NCI-H1417 (cell line): ENCODE measurements around the gene KANSL1.

Source experiments
- DNase-seq, 3 experiments: peaks; one replicate each; lab custom pipeline; 2025; lab: John Stamatoyannopoulos, UW

KANSL1 gene

DNA sequence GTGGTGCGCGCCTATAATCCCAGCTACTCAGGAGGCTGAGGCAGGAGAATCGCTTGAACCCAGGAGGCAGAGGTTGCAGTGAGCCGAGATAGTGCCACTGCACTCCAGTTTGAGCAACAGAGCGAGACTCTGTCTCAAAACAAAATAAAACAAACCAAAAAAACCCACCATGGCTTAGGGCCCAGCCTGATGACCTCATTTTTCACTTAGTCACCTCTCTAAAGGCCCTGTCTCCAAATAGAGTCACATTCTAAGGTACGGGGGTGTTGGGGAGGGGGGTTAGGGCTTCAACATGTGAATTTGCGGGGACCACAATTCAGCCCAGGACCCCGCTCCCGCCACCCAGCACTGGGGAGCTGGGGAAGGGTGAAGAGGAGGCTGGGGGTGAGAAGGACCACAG, 195.6 kb downstream of the KANSL1 start:
- DNase-seq = no peak

DNA sequence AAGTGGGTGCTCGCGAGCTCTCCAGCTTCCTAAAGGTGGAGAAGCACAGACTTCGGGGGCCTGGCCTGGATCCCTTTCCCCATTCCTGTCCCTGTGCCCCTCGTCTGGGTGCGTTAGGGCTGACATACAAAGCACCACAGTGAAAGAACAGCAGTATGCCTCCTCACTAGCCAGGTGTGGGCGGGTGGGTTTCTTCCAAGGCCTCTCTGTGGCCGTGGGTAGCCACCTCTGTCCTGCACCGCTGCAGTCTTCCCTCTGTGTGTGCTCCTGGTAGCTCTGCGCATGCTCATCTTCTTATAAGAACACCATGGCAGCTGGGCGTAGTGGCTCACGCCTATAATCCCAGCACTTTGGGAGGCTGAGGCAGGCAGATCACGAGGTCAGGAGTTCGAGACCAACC, 196.1 kb downstream of the KANSL1 start:
- no peak for DNase-seq

DNA sequence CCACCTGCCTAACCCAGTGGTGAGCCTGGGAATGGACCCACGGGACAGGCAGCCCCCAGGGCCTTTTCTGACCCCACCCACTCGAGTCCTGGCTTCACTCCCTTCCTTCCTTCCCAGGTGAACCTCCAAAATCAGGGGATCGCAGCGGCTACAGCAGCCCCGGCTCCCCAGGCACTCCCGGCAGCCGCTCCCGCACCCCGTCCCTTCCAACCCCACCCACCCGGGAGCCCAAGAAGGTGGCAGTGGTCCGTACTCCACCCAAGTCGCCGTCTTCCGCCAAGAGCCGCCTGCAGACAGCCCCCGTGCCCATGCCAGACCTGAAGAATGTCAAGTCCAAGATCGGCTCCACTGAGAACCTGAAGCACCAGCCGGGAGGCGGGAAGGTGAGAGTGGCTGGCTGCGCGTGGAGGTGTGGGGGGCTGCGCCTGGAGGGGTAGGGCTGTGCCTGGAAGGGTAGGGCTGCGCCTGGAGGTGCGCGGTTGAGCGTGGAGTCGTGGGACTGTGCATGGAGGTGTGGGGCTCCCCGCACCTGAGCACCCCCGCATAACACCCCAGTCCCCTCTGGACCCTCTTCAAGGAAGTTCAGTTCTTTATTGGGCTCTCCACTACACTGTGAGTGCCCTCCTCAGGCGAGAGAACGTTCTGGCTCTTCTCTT, 196.8 kb downstream of the KANSL1 start:
- DNase-seq = no peak

DNA sequence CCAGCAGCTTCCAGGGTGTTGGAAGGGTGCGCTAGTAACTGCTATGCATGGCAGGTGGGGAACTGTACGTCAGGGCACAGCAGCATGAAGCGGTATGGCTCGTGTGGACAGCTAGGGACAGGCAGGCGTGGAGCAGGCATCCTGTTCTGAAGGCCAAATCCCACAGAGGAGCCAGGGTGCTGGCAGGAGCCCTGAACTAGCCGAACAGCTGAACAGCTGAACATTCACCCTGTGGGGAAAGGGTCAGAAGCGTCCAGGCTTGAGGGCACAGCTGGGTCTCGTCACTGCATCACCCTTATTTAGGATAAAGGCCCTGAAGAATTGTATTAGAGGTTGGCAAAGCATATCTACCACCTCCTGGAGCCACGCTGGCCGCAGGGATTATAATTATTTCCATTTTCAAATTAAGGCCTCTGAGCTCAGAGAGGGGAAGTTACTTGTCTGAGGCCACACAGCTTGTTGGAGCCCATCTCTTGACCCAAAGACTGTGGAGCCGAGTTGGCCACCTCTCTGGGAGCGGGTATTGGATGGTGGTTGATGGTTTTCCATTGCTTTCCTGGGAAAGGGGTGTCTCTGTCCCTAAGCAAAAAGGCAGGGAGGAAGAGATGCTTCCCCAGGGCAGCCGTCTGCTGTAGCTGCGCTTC, 197.5 kb downstream of the KANSL1 start:
- DNase-seq = no peak

DNA sequence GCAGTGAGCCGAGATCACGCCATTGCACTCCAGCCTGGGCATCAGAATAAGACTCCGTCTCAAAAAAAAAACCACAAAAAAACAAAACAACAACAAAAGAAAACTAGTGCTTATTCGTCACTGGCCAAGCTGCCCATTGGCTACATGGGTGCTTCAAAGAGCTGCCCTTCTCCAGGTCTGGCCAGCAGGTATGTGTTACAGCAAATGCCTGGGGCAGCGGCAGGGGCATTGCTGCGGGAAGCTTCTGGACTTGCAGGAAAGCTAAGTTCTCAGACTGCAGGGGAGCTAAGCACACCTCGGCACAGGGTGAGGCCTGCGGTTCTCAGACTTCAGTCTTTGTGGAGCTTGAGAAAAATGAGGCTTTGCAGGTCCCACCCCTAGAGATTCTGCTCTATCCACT, 198.2 kb downstream of the KANSL1 start:
- DNase-seq = no peak

DNA sequence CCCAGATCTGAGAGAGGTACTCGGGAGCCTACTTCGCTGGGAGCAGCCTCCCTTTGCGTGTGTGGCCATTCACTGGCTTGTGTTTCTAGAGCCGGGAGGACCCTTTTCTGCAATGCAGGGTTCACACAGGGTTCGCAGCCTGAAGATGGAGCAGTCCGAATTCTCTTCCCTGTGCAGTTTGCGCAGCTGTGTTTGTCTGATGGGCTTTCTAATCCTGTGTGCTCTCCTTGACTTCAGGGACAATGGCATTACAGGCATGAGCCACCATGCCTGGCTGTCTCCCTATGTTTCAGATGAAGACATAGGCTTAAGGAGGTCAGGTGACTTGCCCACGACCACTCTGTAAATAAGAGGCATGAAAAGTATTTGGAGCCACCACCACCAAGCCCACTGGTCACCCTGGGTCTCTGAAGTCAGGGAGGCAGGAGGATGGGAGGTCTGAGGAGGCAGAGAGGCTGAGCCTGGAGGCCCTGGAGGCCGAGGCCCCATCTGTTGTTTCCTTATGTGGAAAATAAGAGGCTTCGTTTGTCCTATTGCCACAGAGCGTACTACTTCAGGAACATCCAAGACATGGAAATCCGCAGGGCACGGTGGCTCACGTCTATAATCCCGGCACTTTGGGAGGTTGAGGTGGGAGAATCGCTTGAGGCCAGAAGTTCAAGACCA, 199.1 kb downstream of the KANSL1 start:
- peak in 1 of 3 experiments; percentile 56 for DNase-seq

DNA sequence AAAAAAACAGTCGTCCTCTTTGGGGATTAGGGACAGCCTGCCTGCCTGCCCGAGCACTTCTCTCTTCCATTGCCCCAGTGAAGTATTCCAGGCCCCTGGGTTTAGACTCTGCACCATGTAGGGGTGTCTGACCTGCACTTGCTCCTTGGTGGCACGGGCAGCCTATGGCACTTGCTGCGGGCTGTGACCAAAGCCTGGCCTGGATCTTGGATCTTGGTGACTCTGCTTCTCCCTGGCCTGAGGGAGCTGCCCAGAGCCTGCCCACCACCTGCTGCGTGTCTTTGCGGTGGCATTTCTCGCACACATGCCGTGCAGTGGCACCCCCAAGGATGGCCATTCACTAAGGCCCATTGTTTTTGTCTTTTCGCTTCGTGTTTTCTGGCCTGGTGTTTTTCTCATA, 200.3 kb downstream of the KANSL1 start:
- no peak for DNase-seq

DNA sequence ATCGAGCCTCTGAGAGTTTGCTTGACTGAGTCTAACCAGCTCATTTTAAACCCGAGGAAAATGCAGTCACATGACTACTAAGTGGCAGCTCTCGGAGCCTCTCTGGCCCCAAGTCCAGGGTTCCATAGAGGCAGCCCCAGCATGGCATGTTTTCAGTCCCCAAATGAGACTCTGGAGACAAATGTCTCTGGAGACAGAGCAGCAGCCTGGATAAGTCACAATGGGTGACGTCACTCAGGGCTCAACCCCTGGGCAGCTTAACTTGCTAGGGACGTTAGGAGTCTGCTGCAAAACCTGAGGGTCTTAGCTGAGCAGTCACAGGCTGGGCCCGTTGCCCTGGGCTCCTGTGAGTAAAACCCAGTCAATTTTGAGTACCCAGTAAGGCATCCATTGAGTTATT, 201.1 kb downstream of the KANSL1 start:
- no peak for DNase-seq

DNA sequence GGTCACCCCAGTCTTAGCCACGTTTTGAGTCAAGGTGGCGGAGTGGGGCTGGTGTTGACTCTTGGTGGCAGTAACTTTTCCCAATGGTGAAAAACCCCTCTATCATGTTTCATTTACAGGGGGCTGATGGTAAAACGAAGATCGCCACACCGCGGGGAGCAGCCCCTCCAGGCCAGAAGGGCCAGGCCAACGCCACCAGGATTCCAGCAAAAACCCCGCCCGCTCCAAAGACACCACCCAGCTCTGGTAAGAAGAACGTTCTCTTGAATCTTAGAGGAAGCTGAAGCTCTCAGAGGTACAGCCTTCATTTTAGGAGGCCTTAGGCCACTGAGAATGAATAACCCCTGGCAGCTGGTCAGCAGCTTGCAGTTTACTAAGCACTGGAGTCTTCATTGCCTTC, 201.9 kb downstream of the KANSL1 start:
- no peak for DNase-seq

DNA sequence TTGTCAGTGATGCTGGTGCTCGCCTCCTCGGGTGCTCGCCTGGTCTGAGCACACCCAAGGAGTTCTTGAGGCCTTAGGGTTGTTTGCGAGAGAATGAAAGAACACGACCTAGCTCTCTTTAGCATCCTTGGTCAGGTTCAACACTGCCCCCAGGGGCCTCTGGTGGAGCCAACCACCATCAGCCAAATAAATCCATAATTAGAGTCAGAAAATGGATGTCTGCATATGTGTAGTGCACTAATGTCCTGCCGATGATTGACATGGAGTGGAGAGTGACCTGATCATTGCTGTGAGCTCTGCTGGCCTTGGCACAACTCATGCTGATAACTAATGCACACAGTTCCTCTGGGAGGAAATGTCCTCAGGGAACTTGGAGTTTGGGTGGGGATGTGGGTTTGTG, 202.3 kb downstream of the KANSL1 start:
- no peak for DNase-seq

DNA sequence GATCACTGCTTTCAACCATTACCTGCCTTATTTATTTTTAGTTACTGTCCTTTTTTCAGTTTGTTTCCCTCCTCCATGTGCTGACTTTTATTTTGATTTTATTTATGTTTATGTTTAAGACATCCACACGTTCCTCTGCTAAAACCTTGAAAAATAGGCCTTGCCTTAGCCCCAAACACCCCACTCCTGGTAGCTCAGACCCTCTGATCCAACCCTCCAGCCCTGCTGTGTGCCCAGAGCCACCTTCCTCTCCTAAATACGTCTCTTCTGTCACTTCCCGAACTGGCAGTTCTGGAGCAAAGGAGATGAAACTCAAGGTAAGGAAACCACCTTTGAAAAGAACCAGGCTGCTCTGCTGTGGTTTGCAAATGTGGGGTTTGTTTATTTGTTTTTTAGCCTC, 203.5 kb downstream of the KANSL1 start:
- DNase-seq = no peak

DNA sequence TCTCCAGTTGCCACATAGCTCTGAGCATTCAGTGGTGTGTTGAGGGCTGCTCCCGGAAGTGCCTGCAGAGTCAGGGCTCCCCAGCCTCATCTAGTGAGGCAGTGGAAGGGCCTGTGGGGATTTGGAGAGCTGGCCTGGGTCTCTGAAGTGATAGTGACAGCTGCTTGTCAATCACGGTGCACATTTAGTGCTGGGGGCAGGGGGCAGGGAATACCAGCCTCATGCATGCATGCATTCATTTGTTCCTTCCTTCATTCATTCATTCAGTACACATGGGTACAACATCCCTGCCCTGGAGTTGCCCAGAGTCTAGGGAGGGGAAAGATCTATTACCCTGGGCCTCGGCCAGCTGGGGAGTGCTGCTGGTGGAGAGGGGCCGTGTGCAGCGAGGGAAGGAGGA, 205.5 kb downstream of the KANSL1 start:
- no peak for DNase-seq

DNA sequence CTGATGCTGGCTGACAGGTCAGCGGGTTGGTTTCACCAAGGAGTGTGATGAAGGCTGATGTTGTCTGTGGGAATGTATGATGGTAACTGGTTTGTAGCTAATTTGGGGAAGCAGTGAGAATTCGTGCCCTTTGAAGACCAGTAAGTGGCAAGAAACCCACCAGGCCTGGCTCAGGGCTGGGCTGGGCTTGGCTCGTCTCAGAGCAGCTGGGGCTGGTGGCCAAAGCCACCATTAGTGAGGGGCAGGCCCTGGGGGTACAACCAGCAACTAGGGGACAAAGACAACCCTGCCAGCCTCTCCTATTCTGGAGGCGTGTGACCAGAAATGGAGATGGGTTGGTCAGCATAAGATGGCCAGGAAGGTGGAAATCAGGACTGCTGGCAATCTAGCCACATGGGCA, 207.2 kb downstream of the KANSL1 start:
- DNase-seq = no peak

DNA sequence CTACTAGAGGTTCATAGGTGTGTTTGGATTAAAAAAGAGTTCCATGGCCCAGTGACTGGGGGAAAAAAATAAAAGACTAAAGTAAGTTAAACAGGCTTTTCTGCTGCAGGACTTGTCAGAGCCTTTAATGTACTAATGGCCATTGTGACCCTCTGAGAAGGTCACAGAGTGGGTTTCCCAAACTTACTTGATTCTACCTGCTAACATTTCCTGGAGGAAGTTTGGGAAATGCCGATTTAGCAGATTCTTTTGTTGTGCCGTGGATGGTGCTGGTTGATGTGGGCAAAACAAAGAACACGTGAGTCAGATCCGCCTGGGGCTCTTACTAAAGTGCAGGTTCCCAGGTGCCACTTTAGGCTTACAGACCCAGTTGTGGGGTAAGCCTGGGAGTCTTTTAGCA, 207.8 kb downstream of the KANSL1 start:
- no peak for DNase-seq

DNA sequence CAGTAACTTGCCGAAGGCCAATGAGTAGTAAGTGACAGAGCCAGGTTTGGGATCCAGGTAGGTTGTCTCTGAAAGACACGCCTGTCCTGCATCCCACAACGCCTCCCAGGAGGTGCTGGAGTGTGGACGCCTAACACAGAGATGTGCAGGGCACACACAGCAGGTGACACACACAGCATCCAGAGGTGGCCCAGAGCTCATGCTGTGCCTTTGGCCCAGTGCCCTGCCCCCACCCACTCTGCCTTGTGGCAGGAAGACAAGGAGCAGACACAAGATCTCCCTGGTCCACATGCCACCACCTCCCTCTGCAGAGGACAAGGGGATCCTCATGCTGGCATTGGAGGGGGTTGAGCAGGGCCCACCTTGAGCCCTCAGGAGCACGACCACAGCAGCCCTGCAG, 208.9 kb downstream of the KANSL1 start:
- no peak for DNase-seq

DNA sequence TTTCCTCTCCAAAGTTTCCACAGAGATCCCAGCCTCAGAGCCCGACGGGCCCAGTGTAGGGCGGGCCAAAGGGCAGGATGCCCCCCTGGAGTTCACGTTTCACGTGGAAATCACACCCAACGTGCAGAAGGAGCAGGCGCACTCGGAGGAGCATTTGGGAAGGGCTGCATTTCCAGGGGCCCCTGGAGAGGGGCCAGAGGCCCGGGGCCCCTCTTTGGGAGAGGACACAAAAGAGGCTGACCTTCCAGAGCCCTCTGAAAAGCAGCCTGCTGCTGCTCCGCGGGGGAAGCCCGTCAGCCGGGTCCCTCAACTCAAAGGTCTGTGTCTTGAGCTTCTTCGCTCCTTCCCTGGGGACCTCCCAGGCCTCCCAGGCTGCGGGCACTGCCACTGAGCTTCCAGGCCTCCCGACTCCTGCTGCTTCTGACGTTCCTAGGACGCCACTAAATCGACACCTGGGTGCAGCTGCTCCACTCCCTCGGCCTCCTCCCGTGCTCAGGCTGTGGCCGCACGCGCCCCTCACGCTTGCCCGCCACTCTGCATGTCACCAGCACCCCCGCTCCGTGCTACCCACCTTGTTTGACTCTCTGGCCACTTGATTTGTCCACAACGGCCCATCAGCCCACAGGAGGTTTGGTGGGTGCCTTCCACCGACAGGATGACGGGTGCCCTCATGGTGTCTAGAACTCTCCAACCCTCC, 209.5 kb downstream of the KANSL1 start:
- no peak for DNase-seq

DNA sequence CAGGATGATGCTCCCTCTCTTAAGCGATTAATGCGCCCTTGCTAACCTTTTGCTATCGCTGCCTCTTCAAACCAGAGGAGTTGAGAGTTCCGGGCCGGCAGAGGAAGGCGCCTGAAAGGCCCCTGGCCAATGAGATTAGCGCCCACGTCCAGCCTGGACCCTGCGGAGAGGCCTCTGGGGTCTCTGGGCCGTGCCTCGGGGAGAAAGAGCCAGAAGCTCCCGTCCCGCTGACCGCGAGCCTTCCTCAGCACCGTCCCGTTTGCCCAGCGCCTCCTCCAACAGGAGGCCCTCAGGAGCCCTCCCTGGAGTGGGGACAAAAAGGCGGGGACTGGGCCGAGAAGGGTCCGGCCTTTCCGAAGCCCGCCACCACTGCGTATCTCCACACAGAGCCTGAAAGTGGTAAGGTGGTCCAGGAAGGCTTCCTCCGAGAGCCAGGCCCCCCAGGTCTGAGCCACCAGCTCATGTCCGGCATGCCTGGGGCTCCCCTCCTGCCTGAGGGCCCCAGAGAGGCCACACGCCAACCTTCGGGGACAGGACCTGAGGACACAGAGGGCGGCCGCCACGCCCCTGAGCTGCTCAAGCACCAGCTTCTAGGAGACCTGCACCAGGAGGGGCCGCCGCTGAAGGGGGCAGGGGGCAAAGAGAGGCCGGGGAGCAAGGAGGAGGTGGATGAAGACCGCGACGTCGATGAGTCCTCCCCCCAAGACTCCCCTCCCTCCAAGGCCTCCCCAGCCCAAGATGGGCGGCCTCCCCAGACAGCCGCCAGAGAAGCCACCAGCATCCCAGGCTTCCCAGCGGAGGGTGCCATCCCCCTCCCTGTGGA, 210.2 kb downstream of the KANSL1 start:
- DNase-seq = no peak

DNA sequence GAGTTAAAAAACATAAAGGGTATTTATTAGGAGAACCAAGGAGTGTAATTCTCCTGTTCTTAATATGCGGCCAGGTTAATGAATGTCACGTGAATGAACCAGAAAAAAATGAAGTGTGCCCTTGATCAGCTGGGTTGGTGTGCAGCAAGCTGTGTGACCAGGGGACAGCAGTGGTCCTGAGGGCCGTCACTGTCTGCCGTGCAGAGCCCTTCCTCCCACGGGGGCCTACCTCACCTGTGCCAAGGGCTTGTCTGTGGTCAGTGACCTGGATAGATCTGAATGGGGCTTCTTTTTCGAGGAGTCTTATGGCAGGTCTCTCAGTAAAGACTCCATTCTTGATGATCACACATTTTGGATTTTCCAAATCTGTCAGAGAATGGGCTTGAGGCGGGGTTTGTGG, 211.9 kb downstream of the KANSL1 start:
- DNase-seq = no peak

DNA sequence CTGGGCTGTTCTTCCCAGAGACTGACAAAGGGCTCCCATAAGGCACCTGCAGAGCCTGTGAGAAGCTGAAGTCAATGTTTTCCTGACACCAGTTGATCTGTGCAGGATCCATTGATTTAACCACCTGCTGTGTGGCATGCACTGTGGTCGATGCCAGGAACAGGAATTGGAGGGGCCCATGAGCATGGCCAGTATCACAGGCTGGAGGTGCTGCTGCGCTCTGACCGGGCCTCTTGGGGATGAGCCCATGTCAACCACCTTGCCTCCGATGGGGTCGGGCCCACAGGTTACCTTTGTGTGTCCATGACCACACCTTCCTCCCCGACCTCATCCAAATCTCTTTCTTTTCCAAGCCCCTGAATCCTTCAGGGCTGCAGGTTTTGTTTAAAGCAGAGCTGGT, 212.4 kb downstream of the KANSL1 start:
- peak in 1 of 3 experiments; percentile 8 for DNase-seq
